HG02678 (cell line): ENCODE data around the gene TEF.
"Not testable (repeated sequence)": the region's sequence is repeated elsewhere in the genome, so short reads cannot be mapped to it uniquely, and the experiment has no call there.

Experiments used
- ATAC-seq: cut with Tn5 transposase; IDR thresholded peaks from one replicate; pipeline ENCODE4 v1.9.1; 2021; ENCODE audit warnings: mild to moderate bottlenecking, moderate library complexity; ENCODE audit not compliant: unreplicated experiment

TEF gene

GRCh38 chr22:41380993-41381328, 781 bp upstream of the TEF start:
- peak; percentile 4 for ATAC-seq

- ATAC-seq, result peak; percentile 20
These were observed 396 bp downstream of the TEF start for GRCh38 chr22:41382098-41382578.

GRCh38 chr22:41382610-41383009, 868 bp downstream of the TEF start:
- ATAC-seq, result no peak

GRCh38 chr22:41383085-41383484, 1.3 kb downstream of the TEF start:
- ATAC-seq, result no peak

GRCh38 chr22:41384128-41384527, 2.4 kb downstream of the TEF start:
- no peak for ATAC-seq

GRCh38 chr22:41387341-41387740, 5.6 kb downstream of the TEF start:
- ATAC-seq, result no peak

- ATAC-seq, result no peak
These were observed 12.2 kb downstream of the TEF start for GRCh38 chr22:41394012-41394356.

GRCh38 chr22:41395531-41396240, 13.9 kb downstream of the TEF start:
- no peak for ATAC-seq

- no peak for ATAC-seq
These were observed 15.5 kb downstream of the TEF start for GRCh38 chr22:41397143-41397811.

- no peak for ATAC-seq
These were observed 17.2 kb downstream of the TEF start for GRCh38 chr22:41398921-41399320.

- no peak for ATAC-seq
These were observed 20.3 kb downstream of the TEF start for GRCh38 chr22:41401781-41402648.

GRCh38 chr22:41402851-41403250, 21.1 kb downstream of the TEF start:
- not testable (repeated sequence) for ATAC-seq

- peak; percentile 74 for ATAC-seq
These were observed 22.0 kb downstream of the TEF start for GRCh38 chr22:41403532-41404318.

- ATAC-seq, result no peak
These were observed 23.8 kb downstream of the TEF start for GRCh38 chr22:41405588-41405987.

GRCh38 chr22:41406410-41406809, 24.7 kb downstream of the TEF start:
- ATAC-seq, result no peak

GRCh38 chr22:41407433-41407832, 25.7 kb downstream of the TEF start:
- ATAC-seq, result no peak

GRCh38 chr22:41408665-41409064, 26.9 kb downstream of the TEF start:
- no peak for ATAC-seq

- no peak for ATAC-seq
These were observed 28.6 kb downstream of the TEF start for GRCh38 chr22:41410311-41410751.

- ATAC-seq, result no peak
These were observed 29.5 kb downstream of the TEF start for GRCh38 chr22:41411021-41411851.

- ATAC-seq, result no peak
These were observed 33.8 kb downstream of the TEF start for GRCh38 chr22:41415554-41415953.
